ENCODE data around the gene RDH14. TPM values are rescaled to one million over a fixed set of nuclear protein-coding genes. Genes with fewer than 3 reads are reported as not detected.

RDH14 gene
- total RNA-seq, 1 donor from 2014 or later, result 18.3 TPM

- no peaks in the 10 kb centered on the region for H3K9me3 ChIP-seq
- no peaks in the 10 kb centered on the region for H3K27me3 ChIP-seq (ENCODE audit: low read depth)
- no peak overlapping the region for H3K27ac ChIP-seq
- no peak overlapping the region for H3K4me3 ChIP-seq
- no peaks in the 10 kb centered on the region for H3K4me1 ChIP-seq
- DNase-seq, result no peak
- H3K36me3 ChIP-seq, result no peaks in the 10 kb centered on the region
- intact Hi-C loops (cut with DNase I), result no loop called here
- TF ChIP-seq, protein P1, sequence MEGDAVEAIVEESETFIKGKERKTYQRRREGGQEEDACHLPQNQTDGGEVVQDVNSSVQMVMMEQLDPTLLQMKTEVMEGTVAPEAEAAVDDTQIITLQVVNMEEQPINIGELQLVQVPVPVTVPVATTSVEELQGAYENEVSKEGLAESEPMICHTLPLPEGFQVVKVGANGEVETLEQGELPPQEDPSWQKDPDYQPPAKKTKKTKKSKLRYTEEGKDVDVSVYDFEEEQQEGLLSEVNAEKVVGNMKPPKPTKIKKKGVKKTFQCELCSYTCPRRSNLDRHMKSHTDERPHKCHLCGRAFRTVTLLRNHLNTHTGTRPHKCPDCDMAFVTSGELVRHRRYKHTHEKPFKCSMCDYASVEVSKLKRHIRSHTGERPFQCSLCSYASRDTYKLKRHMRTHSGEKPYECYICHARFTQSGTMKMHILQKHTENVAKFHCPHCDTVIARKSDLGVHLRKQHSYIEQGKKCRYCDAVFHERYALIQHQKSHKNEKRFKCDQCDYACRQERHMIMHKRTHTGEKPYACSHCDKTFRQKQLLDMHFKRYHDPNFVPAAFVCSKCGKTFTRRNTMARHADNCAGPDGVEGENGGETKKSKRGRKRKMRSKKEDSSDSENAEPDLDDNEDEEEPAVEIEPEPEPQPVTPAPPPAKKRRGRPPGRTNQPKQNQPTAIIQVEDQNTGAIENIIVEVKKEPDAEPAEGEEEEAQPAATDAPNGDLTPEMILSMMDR (IDR thresholded peaks at IDR 0.05), result no peak
- ATAC-seq, result no peak
Observed at GRCh38 chr2:18585526-18585925, 25.1 kb upstream of the RDH14 start.

DNA sequence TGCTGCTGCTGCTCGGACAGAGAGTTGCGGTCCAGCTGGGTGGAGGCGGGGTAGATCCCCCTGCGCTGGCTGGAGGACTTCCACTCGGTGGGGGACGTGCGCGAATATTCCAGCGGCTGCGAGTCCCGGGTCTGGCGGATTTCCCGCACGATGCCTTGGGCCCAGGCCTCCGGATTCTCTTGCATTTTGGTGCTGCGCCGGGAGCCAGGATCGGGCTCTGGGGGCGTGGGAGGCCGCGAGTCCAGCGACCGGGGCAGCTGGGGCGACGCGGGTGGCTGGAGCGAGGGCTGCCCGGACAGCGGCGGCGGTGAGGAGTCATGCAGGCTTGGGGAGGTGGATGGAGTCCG is 24.1 kb upstream of the RDH14 start:
- ATAC-seq (peak in 1 of 2 donors; percentile 25), DNase-seq (no peak)
- Histone ChIP-seq H3K4me1 (no peaks in the 10 kb centered on the region), H3K4me3 (no peak overlapping the region), H3K36me3 (no peaks in the 10 kb centered on the region), H3K9me3 (no peaks in the 10 kb centered on the region), H3K27ac (no peak overlapping the region), H3K27me3 (ENCODE audit: low read depth) (no peaks in the 10 kb centered on the region)
- intact Hi-C loops (cut with DNase I), result no loop called here
- TF ChIP-seq, protein P1 (IDR thresholded peaks at IDR 0.05), result no peak

GRCh38 chr2:18583905-18584607 is 23.6 kb upstream of the RDH14 start:
- Histone ChIP-seq H3K27ac (no peak overlapping the region), H3K9me3 (peaks cover 4% of the 10 kb centered on the region), H3K27me3 (ENCODE audit: low read depth) (no peaks in the 10 kb centered on the region), H3K36me3 (no peaks in the 10 kb centered on the region), H3K4me3 (no peak overlapping the region), H3K4me1 (no peaks in the 10 kb centered on the region)
- no peak for DNase-seq
- peak in 1 of 2 donors; percentile 35 for ATAC-seq
- intact Hi-C loops (cut with DNase I), result no loop called here
- TF ChIP-seq, protein P1 (IDR thresholded peaks at IDR 0.05), result no peak

DNA sequence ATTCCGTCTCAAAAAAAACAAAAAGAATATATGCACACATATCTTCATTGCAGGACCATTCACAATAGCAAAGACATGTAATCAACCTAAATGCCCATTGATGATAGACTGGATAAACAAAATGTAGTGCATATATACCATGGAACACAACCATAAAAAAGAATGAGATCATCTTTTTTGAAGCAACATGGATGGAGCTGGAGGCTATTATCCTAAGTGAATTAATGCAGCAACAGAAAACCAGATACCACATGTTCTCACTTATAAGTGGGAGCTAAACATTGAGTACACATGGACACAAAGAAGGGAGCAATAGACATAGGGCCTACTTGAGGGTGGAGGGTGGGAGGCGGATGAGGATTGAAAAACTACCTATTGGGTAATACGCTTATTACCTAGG is 20.2 kb upstream of the RDH14 start:
- H3K9me3 ChIP-seq, result peaks cover 6% of the 10 kb centered on the region
- ATAC-seq (no peak), DNase-seq (no peak)
- no peak overlapping the region for H3K4me3 ChIP-seq
- H3K36me3 ChIP-seq, result no peaks in the 10 kb centered on the region
- no peaks in the 10 kb centered on the region for H3K4me1 ChIP-seq
- H3K27ac ChIP-seq, result no peak overlapping the region
- intact Hi-C loops (cut with DNase I), result no loop called here
- TF ChIP-seq, protein P1 (IDR thresholded peaks at IDR 0.05), result no peak
- no peaks in the 10 kb centered on the region for H3K27me3 ChIP-seq (ENCODE audit: low read depth)

DNA sequence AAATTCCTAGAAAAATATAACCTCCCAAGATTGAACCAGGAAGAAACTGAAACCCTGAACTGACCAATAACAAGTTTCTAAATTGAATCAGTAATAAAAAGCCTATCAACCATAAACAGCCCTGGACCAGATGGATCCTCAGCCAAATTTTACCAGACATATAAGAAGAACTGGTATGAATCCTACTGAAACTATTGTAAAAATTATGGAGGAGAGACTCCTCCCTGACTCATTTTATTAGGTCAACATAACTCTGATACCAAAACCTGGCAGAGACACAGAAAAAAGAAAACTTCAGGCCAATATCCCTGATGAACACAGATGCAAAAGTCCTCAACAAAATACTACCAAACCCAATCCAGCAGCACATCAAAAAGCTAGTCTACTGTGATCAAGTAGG is 17.6 kb upstream of the RDH14 start:
- Histone ChIP-seq H3K4me3 (no peak overlapping the region), H3K27ac (no peak overlapping the region), H3K27me3 (ENCODE audit: low read depth) (no peaks in the 10 kb centered on the region), H3K36me3 (no peaks in the 10 kb centered on the region), H3K9me3 (peaks cover 6% of the 10 kb centered on the region), H3K4me1 (no peaks in the 10 kb centered on the region)
- intact Hi-C loops (cut with DNase I), result no loop called here
- TF ChIP-seq, protein P1 (IDR thresholded peaks at IDR 0.05), result no peak
- DNase-seq, result no peak
- ATAC-seq, result no peak

Measured in lower lobe of right lung (tissue), 2 donors.